HEK293T (cell line): Measurements from ENCODE around the gene NRP2.

Experiments used
- CTCF ChIA-PET: fragments of 350-600 bp; formaldehyde crosslinking; extraction: SDS; loops from one replicate; lab custom pipeline; 2021; ENCODE audit warnings: antibody characterized with exemption, inconsistent platforms; lab: Yijun Ruan, JAX
- POLR2A ChIA-PET: fragments of 350-600 bp; formaldehyde crosslinking; extraction: SDS; loops from one replicate; lab custom pipeline; 2020; ENCODE audit warnings: antibody characterized with exemption, inconsistent platforms; lab: Yijun Ruan, JAX
- DNase-seq: peaks from one replicate; pipeline ENCODE4 v3.0.0; 2012; ENCODE audit warnings: mixed read lengths; ENCODE audit errors: extremely low spot score
- ARNT ChIP-seq: fragments of 450-650 bp; IDR thresholded peaks from 2 replicates; pipeline ENCODE4 v1.6.1; 2017; ENCODE audit warnings: mild to moderate bottlenecking
- BHLHE40 ChIP-seq: fragments of 450-650 bp; IDR thresholded peaks from 2 replicates; pipeline ENCODE4 v1.6.1; 2016; ENCODE audit warnings: mild to moderate bottlenecking, moderate library complexity, borderline replicate concordance
- CTBP1 ChIP-seq: fragments of 450-650 bp; IDR thresholded peaks from 2 replicates; pipeline ENCODE4 v1.6.1; 2016; ENCODE audit warnings: borderline replicate concordance
- ELF4 ChIP-seq: fragments of 450-650 bp; IDR thresholded peaks from 2 replicates; pipeline ENCODE4 v1.6.1; 2017; ENCODE audit warnings: antibody characterized with exemption
- FOXA1 ChIP-seq: fragments of 450-650 bp; IDR thresholded peaks from 2 replicates; pipeline ENCODE4 v1.6.1; 2016; ENCODE audit warnings: mild to moderate bottlenecking
- FOXK2 ChIP-seq: fragments of 450-650 bp; IDR thresholded peaks from 2 replicates; pipeline ENCODE4 v1.6.1; 2016; ENCODE audit warnings: mild to moderate bottlenecking
- FOXM1 ChIP-seq: fragments of 450-650 bp; IDR thresholded peaks from 2 replicates; pipeline ENCODE4 v1.6.1; 2017; ENCODE audit warnings: mild to moderate bottlenecking, borderline replicate concordance
- HDGF ChIP-seq: fragments of 450-650 bp; IDR thresholded peaks from 2 replicates; pipeline ENCODE4 v1.6.1; 2017; ENCODE audit warnings: antibody characterized with exemption, borderline replicate concordance
- L3MBTL2 ChIP-seq: fragments of 450-650 bp; conservative IDR thresholded peaks from 2 replicates; pipeline ENCODE4 v1.6.1; 2016; ENCODE audit warnings: mild to moderate bottlenecking
- LEF1 ChIP-seq: fragments of 450-650 bp; IDR thresholded peaks from 2 replicates; pipeline ENCODE4 v1.6.1; 2017; ENCODE audit warnings: mild to moderate bottlenecking, borderline replicate concordance
- NFRKB ChIP-seq: fragments of 450-650 bp; IDR thresholded peaks from 2 replicates; pipeline ENCODE4 v1.6.1; 2016; ENCODE audit warnings: mild to moderate bottlenecking, moderate library complexity
- SP1 ChIP-seq: fragments of 450-650 bp; IDR thresholded peaks from 2 replicates; pipeline ENCODE4 v1.6.1; 2017
- SUZ12 ChIP-seq: fragments of 450-650 bp; IDR thresholded peaks from 2 replicates; pipeline ENCODE4 v1.6.1; 2016; ENCODE audit warnings: mild to moderate bottlenecking
- TARDBP ChIP-seq: fragments of 450-650 bp; IDR thresholded peaks from 2 replicates; pipeline ENCODE4 v1.6.1; 2016
- ZNF384 ChIP-seq: fragments of 450-650 bp; IDR thresholded peaks from 2 replicates; pipeline ENCODE4 v1.6.1; 2016
- TF ChIP-seq, protein P1 (sequence below): fragments of 450-650 bp; IDR thresholded peaks from 2 replicates; pipeline ENCODE4 v1.6.1; 2016

NRP2 gene

DNA sequence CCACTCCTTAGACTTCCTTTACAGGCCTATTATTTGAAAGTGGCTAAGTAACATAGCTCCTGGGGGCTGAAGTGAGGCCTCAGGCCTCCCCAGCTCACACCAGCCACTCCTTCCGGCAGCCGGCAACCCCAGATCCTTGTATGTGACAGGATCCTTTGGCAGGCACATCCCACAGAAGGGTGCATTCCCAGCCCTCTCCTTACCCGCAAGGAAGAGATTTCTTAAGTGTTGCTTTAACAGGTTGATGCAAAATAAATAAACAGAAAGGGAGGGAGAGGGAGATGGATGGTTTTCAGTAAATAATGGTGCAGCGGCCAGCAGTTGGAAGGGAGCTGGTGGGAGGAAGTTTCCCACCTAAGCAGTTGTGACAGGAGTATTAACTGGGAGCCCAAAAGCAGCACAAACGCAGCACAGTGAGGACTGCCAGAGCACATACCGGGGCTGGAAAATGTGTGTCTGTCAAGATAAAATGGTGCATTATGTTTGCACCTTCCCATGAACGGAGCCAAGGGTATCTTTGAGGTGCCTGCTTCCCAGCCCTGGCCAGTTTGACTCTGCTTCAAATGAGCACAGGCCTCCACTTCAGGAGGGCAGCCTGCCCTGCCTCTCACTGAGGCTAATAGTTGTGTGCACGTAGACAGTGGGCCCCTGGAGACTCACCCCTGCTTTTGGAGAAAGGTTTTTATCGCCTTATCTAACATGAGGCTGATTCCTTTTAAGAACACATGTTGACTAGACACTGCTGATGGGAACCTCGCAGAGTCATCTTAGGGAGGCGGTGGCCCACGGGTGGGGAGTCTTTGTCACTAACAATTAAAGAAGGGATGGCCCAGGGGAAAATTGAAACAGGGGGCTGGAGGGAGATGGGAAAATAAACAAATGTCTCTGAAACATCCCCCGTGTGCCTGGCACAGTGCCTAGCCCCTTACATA lies 32.8 kb downstream of the NRP2 start:
- ChIA-PET CTCF (no interaction called here), POLR2A (no interaction called here)
- no peak for DNase-seq
- no peak for TF ChIP-seq FOXA1
- TF ChIP-seq NFRKB, result no peak
- TF ChIP-seq L3MBTL2, result no peak
- TF ChIP-seq, protein P1, sequence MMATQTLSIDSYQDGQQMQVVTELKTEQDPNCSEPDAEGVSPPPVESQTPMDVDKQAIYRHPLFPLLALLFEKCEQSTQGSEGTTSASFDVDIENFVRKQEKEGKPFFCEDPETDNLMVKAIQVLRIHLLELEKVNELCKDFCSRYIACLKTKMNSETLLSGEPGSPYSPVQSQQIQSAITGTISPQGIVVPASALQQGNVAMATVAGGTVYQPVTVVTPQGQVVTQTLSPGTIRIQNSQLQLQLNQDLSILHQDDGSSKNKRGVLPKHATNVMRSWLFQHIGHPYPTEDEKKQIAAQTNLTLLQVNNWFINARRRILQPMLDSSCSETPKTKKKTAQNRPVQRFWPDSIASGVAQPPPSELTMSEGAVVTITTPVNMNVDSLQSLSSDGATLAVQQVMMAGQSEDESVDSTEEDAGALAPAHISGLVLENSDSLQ, result no peak
- TF ChIP-seq SUZ12, result no peak
- no peak for TF ChIP-seq ZNF384
- TF ChIP-seq ELF4, result no peak
- TF ChIP-seq BHLHE40, result no peak
- no peak for TF ChIP-seq ARNT
- TF ChIP-seq FOXM1, result no peak
- TF ChIP-seq HDGF, result no peak
- TF ChIP-seq FOXK2, result no peak
- TF ChIP-seq CTBP1, result no peak
- TF ChIP-seq LEF1, result no peak
- no peak for TF ChIP-seq TARDBP
- TF ChIP-seq SP1, result no peak

DNA sequence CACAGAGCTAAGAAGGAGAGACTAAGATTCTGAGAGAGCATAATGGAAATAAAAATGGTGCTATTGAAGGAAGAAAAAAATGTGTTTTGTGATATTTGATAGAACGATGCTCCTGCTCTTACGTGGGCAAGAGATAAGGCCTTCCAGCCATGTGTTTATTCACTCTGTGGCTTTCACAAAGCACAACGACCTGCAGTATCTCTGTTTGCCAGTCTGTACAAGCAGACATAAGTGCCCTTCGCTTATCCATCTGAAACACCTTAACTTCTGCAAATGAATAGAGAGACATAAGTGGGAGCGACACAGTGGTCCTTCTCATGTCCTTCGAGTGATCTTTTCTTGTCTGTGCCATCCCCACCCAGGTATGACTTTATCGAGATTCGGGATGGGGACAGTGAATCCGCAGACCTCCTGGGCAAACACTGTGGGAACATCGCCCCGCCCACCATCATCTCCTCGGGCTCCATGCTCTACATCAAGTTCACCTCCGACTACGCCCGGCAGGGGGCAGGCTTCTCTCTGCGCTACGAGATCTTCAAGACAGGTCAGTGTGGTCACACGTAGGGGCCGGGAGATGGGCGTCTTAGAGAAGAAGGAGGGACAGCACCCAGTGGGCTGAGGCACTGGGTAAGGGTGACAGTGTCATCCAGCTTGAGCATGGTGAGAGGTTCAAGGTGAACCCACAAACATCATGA lies 33.7 kb downstream of the NRP2 start:
- ChIA-PET CTCF (interaction anchor here (0.7 to 0.8 kb wide), 3 partner anchors 88 to 1571 kb away, joined by 3 to 4 read pairs (median 3); no protein-coding TSS in a partner anchor), POLR2A (no interaction called here)
- TF ChIP-seq FOXM1 (no peak), SUZ12 (no peak), BHLHE40 (no peak), NFRKB (no peak), ARNT (no peak)
- no peak for DNase-seq

DNA sequence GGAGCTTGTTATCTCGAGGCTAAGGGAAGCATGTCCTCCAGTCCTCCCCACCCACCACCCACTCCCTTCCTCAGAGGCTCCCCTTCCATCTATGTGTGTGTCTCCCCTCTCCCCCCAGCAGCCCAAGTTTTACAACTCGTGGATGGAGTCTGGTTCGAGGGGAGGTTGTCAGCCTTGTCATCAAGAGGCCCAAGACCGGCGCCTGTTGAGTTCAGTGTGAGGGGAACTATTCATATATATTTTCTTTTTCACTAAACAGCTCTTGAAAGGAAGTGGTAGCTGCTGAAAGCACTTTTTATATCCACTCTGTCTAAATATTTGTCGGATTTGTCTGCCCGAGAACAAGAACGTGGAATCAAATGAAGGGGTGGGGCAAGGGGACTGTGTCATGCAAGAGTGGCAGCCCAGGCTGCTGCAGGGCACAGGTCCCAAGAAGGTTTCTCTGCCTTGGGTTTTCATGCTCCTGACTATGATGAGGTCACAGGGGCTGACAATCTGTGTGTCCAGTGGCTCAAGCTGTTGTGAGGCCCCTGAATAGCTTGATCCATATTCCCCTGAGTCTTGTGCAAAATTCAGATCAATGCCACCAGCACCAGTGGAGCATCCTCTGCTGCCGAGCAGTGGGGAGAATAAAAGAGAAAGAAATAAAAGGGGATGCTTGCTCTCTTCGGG lies 35.0 kb downstream of the NRP2 start:
- ChIA-PET POLR2A (no interaction called here), CTCF (interaction anchor here (0.8 kb wide), 1 partner anchor 1572 kb away, joined by 3 read pairs; no protein-coding TSS in a partner anchor)
- DNase-seq, result no peak
- TF ChIP-seq CTBP1 (no peak), FOXM1 (no peak), LEF1 (no peak), FOXA1 (no peak), ELF4 (no peak), SP1 (no peak), ZNF384 (no peak), NFRKB (no peak), BHLHE40 (no peak), L3MBTL2 (no peak), SUZ12 (no peak), FOXK2 (no peak), ARNT (no peak), HDGF (no peak), TARDBP (no peak)
- TF ChIP-seq, protein P1, result no peak

DNA sequence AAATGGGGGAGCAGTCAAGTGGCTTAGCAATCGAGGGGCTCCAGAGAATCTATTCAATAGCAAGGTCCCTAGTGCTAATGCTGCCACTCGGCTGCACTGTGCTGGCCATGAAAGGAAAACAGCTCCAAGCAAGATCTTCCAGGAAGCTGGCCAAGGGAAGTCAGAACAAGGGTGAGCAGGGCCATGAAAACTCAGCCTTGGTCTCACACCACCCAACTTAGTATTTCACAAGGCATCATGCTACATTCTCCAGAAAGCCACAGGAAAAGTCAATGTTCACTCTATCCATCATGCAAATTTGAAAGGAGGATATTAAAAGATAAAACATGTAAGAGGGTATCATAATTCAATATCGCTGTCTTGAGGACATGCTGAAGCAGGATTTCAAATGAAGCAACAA lies 35.7 kb downstream of the NRP2 start:
- no peak for TF ChIP-seq SUZ12
- no peak for TF ChIP-seq ARNT
- TF ChIP-seq NFRKB, result no peak
- TF ChIP-seq HDGF, result no peak
- no peak for DNase-seq
- ChIA-PET POLR2A (no interaction called here), CTCF (no interaction called here)

DNA sequence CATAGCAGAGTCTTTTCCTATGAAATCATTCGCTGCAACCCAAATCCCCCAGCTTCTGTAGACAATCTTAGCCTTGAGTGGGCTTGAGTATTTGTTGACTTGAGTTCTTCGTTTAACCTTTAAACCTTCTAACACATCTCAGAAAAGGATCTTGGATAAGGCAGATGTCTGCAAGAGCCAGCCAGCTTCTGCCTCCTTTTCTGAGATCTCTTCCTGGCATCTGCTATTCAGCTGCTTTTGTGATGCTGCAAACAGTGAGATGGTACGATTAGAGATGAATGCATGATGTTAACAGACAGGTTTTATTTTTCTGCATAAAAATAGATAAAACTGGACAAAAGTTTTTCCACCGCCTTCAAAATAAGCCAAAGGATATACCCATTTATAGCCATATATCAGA lies 37.5 kb downstream of the NRP2 start:
- POLR2A ChIA-PET, result no interaction called here
- DNase-seq, result no peak
- CTCF ChIA-PET, result no interaction called here
- TF ChIP-seq SUZ12, result no peak
- no peak for TF ChIP-seq CTBP1

DNA sequence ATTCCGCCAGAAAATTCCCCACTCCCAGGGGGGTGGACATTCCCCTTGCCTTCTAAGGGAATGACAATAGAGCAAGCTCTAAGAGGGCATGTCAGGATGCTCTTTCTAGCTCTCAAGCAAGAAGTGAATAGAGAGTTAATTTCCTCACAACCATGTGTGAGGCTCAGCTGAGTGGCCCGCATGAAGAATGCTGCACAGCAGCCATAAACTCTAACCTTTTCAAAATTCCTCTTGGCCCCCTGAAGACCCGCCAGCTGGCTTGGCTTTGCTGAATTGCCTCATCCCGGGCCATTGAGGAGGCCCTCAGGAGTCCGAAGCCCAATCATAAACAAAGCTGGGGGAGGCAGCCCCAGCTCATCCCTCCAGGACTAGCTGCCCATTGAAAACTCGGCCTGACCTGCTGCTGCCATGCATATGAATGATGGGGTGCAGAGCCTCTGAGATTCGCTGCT lies 38.2 kb downstream of the NRP2 start:
- no peak for DNase-seq
- ChIA-PET CTCF (interaction anchor here (1.4 to 1.7 kb wide), 2 partner anchors 8 to 42 kb away, joined by 4 to 6 read pairs; no protein-coding TSS in a partner anchor), POLR2A (no interaction called here)
- TF ChIP-seq NFRKB, result no peak
- no peak for TF ChIP-seq TARDBP
- no peak for TF ChIP-seq ARNT
- no peak for TF ChIP-seq ELF4
- TF ChIP-seq ZNF384, result no peak
- TF ChIP-seq L3MBTL2, result no peak
- no peak for TF ChIP-seq BHLHE40
- no peak for TF ChIP-seq SUZ12
- no peak for TF ChIP-seq SP1
- no peak for TF ChIP-seq LEF1
- no peak for TF ChIP-seq HDGF
- no peak for TF ChIP-seq FOXK2
- TF ChIP-seq FOXM1, result no peak
- no peak for TF ChIP-seq CTBP1
